Esophagus muscularis mucosa (tissue), 4 donors: ENCODE data around the gene WWOX.

ENCODE experiments used
- CTCF ChIP-seq, 3 experiments: fragments of 200-600 bp in 2 of 3; fragments of 450-650 bp in 1 of 3; sonication (generic) in 2 of 3; IDR thresholded peaks; one replicate each; pipeline ENCODE4 v1.5.1; 2017 to 2019; ENCODE audit warnings: antibody characterized with exemption in 3 of 3, mild to moderate bottlenecking in 2 of 3, moderate library complexity in 1 of 3
- EP300 ChIP-seq: sonication (generic); formaldehyde crosslinking; IDR thresholded peaks from one replicate; pipeline ENCODE4 v1.6.1; 2017; ENCODE audit warnings: antibody characterized with exemption
- POLR2A ChIP-seq: fragments of 450-650 bp; IDR thresholded peaks from one replicate; pipeline ENCODE4 v1.6.1; 2017; ENCODE audit warnings: antibody characterized with exemption, moderate library complexity, mild to moderate bottlenecking, low read depth

GRCh38 chr16:78746718-78747117, 647.3 kb downstream of the WWOX start:
- no peak for TF ChIP-seq CTCF (IDR thresholded peaks at IDR 0.05)
- TF ChIP-seq EP300, result no peak
- no peak for TF ChIP-seq POLR2A
